HL-60 (cell line): ENCODE measurements around the gene ETV6.

Experiments used
- POLR2AphosphoS5 ChIP-seq: IDR thresholded peaks from 2 replicates; pipeline ENCODE4 v1.6.1; 2012; ENCODE audit warnings: low read depth
- TF ChIP-seq, protein P1 (sequence below): IDR thresholded peaks from one replicate; pipeline ENCODE4 v1.5.1; 2011; ENCODE audit warnings: low read length, control low read depth, inconsistent platforms; ENCODE audit not compliant: insufficient read depth
- TF ChIP-seq, protein P2 (sequence below): IDR thresholded peaks from 2 replicates; pipeline ENCODE4 v1.6.1; 2012; ENCODE audit warnings: low read depth; ENCODE audit not compliant: insufficient replicate concordance

DNA sequence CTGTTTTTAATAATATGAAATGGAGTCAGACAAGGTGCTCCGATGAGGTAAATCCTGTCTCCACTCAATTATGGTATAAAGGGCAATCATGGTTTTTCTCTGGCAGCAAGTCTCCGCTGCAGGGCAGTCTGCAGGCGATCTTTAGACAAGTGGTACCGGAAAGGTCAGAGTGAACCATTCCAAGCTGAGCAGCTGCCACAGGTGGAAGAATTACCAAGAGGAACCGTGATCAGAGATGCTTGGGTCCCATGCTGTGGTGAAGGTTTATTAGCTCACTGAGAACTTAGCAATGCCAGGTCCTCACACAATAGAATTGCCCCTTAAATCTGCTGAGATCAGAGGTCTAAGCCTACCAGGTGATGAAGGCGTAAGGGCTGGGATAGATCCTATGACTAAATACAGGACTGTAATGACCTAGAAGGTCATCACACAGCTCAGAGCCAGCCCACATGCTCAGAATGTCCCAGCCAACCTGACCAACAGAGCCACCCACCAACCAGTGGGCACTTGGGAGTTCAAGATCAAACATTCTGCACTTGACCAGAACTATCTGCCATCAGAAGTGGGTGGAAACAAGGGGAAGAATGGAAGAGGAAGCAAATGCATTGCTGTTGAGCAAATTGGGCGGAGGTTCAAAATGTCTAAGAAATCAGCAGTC is 246.1 kb downstream of the ETV6 start:
- TF ChIP-seq POLR2AphosphoS5, result peak; percentile 68
- TF ChIP-seq, protein P1, sequence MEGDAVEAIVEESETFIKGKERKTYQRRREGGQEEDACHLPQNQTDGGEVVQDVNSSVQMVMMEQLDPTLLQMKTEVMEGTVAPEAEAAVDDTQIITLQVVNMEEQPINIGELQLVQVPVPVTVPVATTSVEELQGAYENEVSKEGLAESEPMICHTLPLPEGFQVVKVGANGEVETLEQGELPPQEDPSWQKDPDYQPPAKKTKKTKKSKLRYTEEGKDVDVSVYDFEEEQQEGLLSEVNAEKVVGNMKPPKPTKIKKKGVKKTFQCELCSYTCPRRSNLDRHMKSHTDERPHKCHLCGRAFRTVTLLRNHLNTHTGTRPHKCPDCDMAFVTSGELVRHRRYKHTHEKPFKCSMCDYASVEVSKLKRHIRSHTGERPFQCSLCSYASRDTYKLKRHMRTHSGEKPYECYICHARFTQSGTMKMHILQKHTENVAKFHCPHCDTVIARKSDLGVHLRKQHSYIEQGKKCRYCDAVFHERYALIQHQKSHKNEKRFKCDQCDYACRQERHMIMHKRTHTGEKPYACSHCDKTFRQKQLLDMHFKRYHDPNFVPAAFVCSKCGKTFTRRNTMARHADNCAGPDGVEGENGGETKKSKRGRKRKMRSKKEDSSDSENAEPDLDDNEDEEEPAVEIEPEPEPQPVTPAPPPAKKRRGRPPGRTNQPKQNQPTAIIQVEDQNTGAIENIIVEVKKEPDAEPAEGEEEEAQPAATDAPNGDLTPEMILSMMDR, result no peak
- TF ChIP-seq, protein P2, sequence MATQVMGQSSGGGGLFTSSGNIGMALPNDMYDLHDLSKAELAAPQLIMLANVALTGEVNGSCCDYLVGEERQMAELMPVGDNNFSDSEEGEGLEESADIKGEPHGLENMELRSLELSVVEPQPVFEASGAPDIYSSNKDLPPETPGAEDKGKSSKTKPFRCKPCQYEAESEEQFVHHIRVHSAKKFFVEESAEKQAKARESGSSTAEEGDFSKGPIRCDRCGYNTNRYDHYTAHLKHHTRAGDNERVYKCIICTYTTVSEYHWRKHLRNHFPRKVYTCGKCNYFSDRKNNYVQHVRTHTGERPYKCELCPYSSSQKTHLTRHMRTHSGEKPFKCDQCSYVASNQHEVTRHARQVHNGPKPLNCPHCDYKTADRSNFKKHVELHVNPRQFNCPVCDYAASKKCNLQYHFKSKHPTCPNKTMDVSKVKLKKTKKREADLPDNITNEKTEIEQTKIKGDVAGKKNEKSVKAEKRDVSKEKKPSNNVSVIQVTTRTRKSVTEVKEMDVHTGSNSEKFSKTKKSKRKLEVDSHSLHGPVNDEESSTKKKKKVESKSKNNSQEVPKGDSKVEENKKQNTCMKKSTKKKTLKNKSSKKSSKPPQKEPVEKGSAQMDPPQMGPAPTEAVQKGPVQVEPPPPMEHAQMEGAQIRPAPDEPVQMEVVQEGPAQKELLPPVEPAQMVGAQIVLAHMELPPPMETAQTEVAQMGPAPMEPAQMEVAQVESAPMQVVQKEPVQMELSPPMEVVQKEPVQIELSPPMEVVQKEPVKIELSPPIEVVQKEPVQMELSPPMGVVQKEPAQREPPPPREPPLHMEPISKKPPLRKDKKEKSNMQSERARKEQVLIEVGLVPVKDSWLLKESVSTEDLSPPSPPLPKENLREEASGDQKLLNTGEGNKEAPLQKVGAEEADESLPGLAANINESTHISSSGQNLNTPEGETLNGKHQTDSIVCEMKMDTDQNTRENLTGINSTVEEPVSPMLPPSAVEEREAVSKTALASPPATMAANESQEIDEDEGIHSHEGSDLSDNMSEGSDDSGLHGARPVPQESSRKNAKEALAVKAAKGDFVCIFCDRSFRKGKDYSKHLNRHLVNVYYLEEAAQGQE, result no peak
